GM19467 (cell line): ENCODE data around the gene UBE2I.
"Not testable (repeated sequence)": the region's sequence is repeated elsewhere in the genome, so short reads cannot be mapped to it uniquely, and the experiment has no call there.

ENCODE experiments used
- ATAC-seq: cut with Tn5 transposase; IDR thresholded peaks from one replicate; pipeline ENCODE4 v1.9.1; 2021; ENCODE audit warnings: mild to moderate bottlenecking, moderate library complexity; ENCODE audit not compliant: unreplicated experiment

UBE2I gene

DNA sequence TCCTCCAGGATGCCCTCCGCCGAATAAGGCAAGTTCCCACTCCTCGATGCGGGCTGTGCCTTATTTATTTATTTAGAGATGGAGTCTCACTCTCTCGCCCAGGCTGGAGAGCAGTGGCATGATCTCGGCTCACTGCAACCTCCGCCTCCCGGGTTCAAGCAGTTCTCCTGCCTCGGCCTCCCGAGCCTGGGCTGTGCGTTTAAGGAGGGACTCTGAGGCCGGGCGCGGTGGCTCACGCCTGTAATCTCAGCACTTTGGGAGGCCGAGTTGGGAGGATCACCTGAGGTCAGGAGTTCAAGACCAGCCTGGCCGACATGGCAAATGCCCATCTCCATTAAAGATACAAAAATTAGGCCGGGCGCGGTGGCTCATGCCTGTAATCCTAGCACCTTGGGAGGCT, 18.7 kb downstream of the UBE2I start:
- ATAC-seq, result not testable (repeated sequence)

DNA sequence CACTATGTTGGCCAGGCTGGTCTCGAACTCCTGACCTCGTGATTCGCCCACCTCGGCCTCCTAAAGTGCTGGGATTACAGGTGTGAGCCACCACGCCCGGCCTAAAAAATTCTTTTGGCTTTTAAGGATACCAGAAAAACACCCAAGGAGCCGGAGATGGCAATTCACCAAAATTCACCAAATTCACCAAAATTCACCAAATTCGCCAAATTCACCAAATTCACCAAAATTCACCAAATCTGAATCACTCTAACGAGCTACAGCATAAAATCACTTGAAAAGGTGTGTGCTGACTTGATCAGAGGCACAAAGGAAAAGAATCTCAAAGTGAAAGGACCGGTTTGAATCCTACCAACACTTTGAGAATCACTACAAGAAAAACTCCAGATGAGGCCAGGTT, 19.5 kb downstream of the UBE2I start:
- ATAC-seq, result not testable (repeated sequence)

DNA sequence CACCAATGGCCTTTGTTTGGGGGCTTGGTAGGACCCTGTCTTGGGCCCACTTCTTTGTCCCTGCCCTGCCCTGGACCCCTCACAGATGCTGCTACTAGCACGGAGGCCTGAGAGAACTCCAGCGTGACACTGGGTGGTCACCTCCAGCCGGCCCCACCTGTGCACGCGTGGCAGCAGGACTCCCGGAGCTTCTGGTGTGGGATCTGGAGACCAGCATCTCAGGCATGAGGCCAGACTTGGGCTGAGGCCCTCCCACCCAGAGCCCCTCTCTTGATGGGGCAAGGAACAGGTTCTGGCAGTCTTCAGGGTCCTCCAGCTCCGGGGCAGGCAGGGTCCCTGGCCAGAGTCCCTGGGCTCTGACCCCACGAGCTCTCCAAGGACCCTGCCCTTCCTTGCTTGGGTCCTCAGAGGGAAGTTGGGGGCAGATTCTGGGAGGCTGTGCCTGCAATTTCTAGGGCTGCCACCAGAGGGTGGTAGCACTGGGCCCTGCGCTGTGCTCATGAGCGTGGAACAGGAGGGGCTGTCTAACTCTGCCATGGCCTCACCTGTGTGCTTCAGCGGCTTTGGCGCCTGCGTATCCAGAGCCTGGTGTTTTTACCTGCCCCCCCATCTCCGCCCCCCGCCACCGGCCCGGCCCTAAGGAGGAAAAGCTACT, 21.0 kb downstream of the UBE2I start:
- ATAC-seq, result no peak

DNA sequence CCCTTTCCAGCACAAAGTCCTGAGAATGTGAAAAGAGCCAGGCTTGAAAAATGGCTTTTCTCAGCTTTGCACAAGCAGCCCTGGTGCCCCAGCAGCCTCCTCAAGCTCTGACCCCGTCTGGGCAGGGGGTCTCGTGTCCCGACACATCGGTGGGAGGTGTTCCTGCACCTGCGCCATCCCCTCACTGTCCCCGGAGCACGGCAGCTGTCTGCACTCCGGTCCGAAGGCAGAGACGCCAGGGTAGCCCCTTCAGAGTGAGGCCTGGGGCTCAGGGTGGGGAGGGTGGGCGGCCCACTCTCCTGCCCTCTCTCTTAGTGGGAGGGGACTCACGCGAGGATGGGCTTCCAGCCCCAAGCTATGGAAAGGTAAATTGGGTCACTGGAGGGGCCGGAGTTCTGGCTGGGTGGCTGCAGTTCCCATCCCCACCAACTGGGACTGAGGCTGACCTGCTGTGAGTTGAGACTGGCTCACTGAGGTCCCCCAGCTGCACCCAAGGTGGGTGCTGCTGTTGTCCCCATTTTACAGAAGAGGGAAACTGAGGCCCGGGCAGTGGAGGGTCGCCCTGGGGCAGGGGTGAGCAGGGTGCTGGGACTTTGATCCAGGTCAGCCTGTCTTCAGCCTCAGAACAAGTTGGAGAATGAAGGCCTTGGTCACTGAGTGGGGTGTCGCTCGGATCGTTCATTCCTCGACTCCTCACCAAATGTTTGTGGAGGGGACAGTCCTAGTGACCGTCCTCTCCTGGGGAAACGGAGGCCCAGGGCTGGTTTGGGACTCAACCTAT, 21.7 kb downstream of the UBE2I start:
- ATAC-seq, result no peak

DNA sequence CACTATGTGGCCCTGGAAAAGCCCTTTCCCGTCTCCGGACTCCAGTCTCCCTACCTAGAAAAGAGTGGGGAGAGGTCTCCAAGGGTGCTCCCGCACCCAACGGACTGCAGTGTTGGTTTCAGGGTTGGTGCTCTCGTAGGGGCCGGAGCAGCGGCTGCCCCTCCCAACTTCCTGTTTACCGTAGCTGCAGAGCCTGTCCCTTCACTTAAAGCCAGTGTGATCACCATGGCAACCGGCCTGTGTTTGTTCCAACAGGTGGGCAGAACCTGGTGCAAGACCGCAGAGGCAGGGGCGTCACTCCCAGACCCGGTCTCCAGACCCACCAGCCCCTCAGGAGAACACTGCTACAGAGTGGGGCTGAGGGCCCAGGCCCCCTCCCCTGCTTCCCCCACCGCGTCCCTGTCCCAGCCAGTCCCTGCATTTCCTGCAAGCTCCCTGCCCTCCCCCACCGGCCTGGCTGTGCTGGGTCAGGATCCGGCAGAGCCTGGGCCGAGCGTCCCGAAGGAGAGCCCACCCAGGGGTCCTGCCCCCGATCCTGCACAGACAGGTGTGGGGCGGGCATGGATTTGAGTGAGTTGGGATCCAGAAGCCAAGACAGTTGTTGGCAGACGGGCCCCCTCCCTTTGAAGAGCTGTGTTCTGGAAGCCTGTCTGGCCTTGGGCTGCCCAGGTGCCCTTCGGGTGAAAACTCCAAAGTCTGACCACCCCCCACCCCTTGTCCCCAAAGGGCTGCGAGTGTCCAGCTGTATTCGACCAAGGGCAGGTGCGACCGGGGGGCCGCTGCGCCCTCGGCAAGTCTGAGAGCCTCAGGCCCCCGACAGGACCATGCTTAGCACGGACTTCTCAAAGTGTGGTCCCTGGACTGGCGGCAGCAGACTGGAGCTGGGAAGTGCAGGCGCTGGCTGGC, 22.5 kb downstream of the UBE2I start:
- no peak for ATAC-seq

DNA sequence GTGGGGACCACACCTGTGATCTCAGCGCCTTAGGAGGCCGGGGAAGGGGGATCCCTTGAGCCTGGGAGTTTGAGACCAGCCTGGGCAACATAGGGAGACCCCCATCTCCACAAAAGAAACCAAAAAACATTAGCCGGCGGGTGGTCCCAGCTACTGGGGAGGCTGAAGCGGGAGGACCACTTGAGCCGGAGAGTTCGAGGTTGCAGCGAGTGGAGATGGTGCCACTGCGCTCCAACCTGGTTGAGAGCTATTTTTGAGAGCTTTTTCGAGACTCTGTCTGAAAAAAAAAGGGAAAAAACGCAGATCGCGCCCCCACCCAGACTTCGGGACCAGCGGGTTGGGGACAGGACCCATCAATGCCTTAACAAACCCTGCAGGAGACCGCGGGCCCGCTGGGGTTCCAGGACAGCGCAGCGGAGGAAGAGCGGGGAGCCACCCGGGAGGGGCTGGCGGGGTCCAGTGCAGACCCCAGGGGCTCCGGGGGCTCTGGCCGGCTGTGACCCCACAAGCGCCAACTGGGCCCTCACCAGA, 23.2 kb downstream of the UBE2I start:
- no peak for ATAC-seq

DNA sequence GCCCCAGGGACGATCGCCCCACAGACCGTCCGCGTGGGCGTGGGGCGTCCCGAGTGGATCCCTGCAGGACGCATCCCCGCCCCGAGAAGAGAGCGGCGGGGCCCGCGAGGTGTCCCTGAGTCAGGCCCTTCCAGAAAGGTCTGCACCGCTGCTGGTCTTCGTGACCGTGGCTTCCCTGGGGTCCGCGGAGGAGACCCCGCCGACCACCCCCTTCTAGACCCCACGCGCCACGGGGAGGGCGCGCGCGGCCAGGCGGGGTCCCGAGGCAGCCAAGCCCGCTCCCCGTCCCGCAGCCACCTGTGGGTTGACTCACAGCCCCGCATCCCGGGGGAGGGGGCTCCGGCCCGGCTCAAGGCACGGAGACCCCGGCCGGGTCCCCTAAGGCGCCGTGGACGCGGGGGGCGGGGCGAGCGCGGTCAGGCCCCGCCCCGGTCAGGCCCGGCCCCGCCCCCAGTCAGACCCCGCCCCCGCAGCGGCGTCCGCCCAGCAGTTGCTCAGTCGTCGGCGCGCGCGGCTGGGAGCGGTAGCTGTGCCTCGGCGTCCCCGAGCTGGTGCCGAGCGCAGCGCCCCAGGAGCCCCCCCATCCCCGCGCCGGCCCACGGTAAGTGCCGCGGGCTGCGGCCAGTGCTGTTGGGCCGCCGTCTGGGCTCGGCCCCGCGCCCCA, 23.8 kb downstream of the UBE2I start, which contains the start of gene BAIAP3:
Gene BAIAP3 (plus strand): TSS at position 497 of the 664 bp plus-strand sequence. CDS start 4,905 bp downstream, outside the sequence.
- ATAC-seq, result no peak

DNA sequence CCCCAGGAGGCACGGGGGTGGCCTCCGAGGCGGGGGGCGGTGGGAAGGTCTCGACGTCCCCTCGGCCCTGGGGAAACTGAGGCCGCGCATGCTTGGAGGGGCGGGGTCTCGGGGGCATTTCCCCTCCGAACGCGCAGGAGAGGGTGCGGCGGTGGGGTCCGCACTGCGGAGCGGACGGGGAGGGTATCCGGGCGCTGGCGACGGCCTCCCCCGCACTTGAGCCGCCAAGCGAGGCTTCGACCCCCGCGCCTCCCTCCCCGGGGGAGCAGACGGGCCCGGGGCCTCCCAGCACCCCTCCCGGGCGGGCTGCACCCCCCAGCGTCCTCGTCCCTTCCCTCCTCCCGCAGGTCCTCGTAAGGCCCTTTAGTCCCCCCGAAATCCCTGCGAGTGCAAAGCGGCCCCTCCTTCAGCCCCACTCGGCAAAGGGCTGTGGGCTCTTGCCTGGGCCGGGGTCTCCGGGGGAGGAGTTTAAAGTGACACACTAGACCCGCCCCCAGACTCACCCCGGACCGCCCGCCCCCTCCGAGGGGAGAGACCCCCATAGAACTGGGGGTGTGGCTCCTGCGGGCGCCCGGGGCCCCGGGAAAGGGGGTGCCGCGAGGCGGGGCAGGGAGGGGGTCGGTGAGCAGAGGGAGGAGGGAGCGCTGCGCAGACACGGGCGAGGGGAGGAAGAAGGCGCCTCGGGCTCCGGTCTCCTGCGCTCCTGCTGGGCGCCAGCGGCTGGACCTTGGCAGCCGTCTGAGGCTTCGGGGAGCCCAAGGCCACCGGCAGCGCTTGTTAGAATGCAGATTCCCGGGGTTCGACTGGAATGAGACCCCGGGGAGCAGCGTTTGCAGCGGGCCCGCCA, 24.6 kb downstream of the UBE2I start:
- no peak for ATAC-seq

DNA sequence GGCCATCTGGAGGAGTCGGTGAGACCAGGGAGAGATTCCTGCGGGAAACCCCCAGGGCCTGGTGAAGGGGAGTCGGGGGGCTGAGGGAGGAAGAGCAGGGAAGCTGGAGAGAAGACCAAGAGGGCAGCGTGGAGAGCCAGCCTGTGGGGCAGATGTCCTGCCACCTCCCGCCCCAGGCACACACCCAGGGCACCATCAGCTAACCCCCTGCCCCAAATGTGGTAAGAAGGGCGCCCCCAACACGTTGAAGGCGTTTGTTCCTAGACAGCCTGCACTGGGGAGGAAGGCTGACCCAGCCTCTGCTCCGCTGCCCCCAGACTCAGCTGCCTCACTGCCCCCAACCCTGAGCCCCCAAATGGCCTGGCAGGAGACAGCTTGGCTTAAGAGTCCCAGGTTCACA, 25.3 kb downstream of the UBE2I start:
- ATAC-seq, result no peak

DNA sequence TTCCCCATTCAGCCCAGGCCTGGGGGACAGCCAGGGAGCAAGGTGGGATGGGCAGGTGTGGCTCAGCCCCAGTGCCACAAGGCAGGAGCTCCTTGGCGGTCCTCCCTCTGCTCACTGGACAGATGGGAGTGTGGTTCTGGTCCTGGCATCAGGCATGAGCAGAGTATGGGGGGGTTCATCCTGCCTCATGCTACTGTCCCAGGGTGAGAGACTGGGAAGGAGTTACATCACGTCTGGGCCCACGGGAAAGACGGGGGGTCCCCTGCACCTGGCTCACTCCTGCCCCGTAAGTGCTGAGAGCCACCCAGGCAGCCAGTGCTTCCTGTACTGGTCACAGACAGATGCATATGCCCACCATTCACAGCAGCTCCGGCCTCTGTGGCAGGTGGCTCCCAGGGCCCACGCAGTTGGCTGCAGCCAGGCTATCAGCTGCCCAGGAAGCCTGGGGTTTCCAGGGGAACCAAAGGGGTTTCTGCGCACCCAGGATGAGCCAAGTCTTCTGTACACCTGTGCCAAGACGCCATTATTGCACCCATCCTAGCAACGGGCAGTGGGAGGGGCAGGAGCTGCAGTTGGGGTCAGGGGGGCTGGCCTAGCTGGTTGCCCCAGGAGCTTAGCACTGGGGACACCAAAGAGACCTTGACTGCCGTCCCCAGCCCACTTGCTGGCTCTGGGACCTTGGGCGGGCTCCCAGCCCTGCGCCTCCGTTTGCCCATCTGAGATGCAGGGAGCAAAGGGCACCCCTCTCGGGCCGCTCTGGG, 26.0 kb downstream of the UBE2I start:
- ATAC-seq, result no peak

DNA sequence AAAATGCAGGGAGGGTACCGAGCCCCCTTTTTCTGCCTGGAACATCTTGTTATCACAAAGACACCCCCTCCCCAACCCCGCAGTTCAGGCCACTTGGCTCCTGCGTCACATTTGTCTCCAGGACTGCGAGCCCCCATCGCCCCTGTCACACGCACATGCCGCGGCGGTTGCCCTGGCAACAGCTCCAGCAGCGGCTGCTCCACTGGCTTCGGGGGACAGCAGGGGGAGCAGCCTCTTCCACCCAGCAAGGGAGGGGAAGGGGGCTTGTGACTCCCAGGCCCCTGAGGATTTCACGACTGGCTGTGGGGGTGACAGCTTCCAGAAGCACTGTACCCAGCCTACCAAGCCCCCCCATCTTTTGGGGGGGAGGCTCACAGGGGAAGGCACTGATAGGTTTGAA, 26.6 kb downstream of the UBE2I start:
- ATAC-seq, result no peak

DNA sequence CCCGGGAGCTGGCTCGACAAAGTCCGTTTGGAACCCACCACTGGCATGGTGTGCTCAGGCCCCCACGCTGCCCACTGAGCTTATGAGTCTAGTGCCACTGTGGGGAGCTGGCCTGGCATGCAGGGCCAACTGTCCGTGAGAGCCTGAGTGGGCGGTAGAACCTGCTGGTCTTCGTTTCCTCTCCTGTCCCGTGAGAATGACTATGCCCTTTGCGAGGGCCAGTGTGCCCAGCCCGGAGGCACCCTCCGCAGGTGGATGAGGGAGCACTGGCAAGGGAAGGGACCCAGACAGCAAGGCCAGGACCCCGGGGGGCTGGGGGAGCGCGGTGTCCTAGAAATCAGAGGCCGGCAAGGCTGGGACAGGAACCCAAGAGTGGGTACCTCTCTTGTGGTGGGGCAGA, 27.2 kb downstream of the UBE2I start:
- no peak for ATAC-seq

DNA sequence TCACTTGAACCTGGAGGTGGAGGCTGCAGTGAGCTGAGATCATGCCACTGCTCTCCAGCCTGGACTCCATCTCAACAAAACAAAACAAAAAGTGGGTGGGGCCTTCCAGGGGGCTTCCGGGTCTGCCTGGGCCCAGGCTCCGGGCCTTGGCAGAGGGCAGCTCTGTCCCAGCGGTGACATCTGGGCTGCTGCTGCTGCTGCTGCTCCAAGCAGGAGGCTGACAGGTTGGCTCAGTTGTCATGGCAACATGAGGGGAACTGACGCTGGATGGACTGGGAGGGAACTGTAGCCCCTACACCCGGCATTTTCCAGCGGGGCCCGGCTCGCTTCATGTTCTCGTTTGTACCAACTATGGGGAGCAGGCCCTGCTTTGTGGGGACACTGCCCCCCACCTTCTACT, 28.1 kb downstream of the UBE2I start:
- ATAC-seq, result no peak

DNA sequence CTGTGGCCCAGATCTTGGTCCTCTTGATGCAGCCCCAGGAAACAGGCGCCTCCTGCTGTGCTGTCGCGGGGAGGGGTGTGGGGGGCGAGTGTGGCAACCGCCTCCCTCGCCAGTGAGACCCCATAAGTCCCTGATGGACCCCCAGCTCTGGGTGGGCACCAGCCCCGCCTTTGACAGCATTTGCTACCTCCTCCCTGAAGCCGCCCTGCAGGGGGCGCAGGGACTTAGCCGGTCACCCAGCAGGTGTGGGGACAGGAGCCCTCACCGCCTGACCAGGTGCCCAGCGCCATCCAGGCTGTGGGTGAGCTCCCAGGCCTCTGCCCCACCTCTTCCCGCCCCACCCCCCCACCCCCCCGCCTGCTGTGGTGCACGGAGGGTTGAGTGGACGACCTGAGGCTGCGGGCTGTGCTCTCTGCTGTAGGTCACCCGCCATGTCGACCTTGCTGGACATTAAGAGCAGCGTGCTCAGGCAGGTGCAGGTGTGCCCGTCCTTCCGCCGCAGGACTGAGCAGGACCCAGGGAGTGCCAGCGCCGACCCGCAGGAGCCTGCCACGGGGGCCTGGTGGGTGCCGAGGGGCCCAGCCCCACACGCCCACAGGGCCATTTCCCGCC, 28.8 kb downstream of the UBE2I start:
- ATAC-seq, result no peak

DNA sequence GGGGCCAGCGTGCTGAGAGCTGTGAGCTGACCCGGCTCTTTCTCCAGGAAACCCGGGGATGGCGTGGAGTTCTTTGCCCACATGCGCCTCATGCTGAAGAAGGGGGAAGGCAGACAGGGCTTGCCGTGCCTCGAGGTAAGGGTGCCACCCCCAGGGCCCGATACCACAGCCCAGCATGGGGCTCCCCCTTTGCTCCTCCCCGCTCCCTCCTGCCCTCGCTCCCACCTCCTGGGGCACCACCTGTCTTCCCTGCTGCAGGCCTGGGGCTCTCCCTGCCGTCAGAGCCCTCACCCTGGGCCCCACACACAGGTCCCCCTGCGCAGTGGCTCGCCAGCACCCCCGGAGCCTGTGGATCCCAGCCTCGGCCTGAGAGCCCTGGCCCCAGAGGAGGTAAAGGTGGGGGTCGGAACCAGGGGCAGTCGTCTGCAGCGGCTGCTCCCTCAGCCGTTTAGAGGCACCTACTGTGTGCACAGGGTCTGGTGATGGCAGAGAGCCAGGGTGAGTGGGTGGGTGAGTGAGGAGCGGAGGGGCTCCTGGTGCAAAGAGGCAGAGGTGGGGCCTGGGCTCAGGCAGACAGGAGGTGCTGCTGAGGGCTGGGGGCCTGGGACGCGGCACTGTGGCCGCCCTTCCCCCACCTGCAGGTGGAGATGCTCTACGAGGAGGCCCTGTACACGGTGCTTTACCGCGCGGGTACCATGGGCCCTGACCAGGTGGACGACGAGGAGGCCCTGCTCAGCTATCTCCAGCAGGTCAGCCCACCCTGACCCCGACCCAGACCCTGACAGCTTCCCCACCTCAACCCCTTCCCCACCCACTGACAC, 29.6 kb downstream of the UBE2I start:
- no peak for ATAC-seq

DNA sequence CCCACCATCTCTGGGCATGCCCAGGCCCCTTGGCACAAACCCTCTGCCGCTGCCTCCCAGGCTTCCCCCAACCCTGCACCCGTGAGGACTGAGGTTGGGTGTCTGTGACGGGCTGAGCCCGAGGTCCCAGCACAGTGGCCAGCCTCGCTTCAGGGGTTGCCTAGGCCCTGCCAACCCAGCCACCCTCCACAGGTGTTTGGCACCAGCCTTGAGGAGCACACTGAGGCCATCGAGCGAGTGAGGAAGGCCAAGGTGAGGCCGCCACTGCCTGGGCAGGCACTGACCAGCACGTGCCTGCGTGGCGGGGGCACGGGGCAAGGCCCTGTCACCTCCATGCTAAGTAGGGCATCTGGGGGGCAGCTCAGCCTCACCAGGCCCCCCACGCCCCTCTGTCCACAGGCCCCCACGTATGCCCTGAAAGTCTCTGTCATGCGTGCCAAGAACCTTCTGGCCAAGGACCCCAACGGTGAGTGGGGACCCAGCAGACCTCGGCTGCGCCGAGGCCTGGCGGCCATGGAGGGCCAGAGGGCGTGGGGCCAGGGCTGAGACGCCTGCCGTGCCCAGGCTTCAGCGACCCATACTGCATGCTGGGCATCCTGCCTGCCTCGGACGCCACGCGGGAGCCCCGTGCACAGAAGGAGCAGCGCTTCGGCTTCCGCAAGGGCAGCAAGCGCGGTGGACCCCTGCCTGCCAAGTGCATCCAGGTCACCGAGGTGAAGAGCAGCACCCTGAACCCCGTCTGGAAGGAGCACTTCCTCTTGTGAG, 31.5 kb downstream of the UBE2I start:
- ATAC-seq, result no peak
